CD4-positive, alpha-beta T cell treated with Interleukin-4 for 1 hour (primary cell): ENCODE data around the gene PHACTR1.
"Not testable (repeated sequence)": the region's sequence is repeated elsewhere in the genome, so short reads cannot be mapped to it uniquely, and the experiment has no call there.

Source experiments
- DNase-seq, 2 donors: peaks; one replicate each; pipeline ENCODE4 v3.0.0-alpha.2; 2020 to 2022

The PHACTR1 gene

GRCh38 chr6:12916006-12916405 lies 199.4 kb downstream of the PHACTR1 start:
- no peak for DNase-seq

- DNase-seq, result no peak
Observed at GRCh38 chr6:12916420-12917136, 200.0 kb downstream of the PHACTR1 start.

GRCh38 chr6:12921467-12921866 lies 204.9 kb downstream of the PHACTR1 start:
- no peak for DNase-seq

GRCh38 chr6:12923644-12924235 lies 207.2 kb downstream of the PHACTR1 start:
- DNase-seq, result no peak

- DNase-seq, result no peak
Observed at GRCh38 chr6:12924911-12925310, 208.3 kb downstream of the PHACTR1 start.

- DNase-seq, result no peak
Observed at GRCh38 chr6:12927746-12928145, 211.2 kb downstream of the PHACTR1 start.

GRCh38 chr6:12929678-12930077 lies 213.1 kb downstream of the PHACTR1 start:
- no peak for DNase-seq

GRCh38 chr6:12931639-12932038 lies 215.1 kb downstream of the PHACTR1 start:
- DNase-seq, result no peak

- DNase-seq, result no peak
Observed at GRCh38 chr6:12935637-12936036, 219.1 kb downstream of the PHACTR1 start.

- DNase-seq, result no peak
Observed at GRCh38 chr6:12937971-12938370, 221.4 kb downstream of the PHACTR1 start.

- no peak for DNase-seq
Observed at GRCh38 chr6:12939314-12939713, 222.7 kb downstream of the PHACTR1 start.

- no peak for DNase-seq
Observed at GRCh38 chr6:12941422-12941821, 224.9 kb downstream of the PHACTR1 start.

GRCh38 chr6:12943549-12943948 lies 227.0 kb downstream of the PHACTR1 start:
- no peak for DNase-seq

GRCh38 chr6:12944001-12944400 lies 227.4 kb downstream of the PHACTR1 start:
- DNase-seq, result no peak

- DNase-seq, result not testable (repeated sequence)
Observed at GRCh38 chr6:12944528-12944927, 228.0 kb downstream of the PHACTR1 start.

GRCh38 chr6:12947151-12947871 lies 230.7 kb downstream of the PHACTR1 start:
- no peak for DNase-seq

GRCh38 chr6:12947967-12948366 lies 231.4 kb downstream of the PHACTR1 start:
- no peak for DNase-seq

- DNase-seq, result no peak
Observed at GRCh38 chr6:12950976-12951375, 234.4 kb downstream of the PHACTR1 start.

GRCh38 chr6:12951415-12951814 lies 234.8 kb downstream of the PHACTR1 start:
- no peak for DNase-seq

- no peak for DNase-seq
Observed at GRCh38 chr6:12952318-12952717, 235.8 kb downstream of the PHACTR1 start.

GRCh38 chr6:12955956-12956355 lies 239.4 kb downstream of the PHACTR1 start:
- no peak for DNase-seq

- no peak for DNase-seq
Observed at GRCh38 chr6:12956991-12957320, 240.4 kb downstream of the PHACTR1 start.

- DNase-seq, result peak; percentile 5 to 17
Observed at GRCh38 chr6:12957321-12958051, 240.9 kb downstream of the PHACTR1 start.
